Muscle layer of duodenum (tissue), 2 donors: ENCODE measurements around the gene FOXB2.

Experiments
- H3K27ac ChIP-seq: one replicate; pipeline ENCODE4 v1.7.0; 2013; ENCODE audit warnings: mild to moderate bottlenecking, low read length
- H3K27me3 ChIP-seq: one replicate; pipeline ENCODE4 v1.7.0; 2013; ENCODE audit warnings: low read depth, mild to moderate bottlenecking, control low read depth, low read length
- H3K36me3 ChIP-seq, 2 donors: one replicate each; pipeline ENCODE4 v1.7.0; 2013; ENCODE audit warnings: low read length in 2 of 2, control low read depth in 1 of 2, mild to moderate bottlenecking in 1 of 2; ENCODE audit not compliant: insufficient read depth in 2 of 2, control insufficient read depth in 1 of 2
- H3K4me1 ChIP-seq, 2 donors: one replicate each; pipeline ENCODE4 v1.7.0; 2013; ENCODE audit warnings: low read length in 2 of 2, mild to moderate bottlenecking in 2 of 2, control low read depth in 1 of 2, moderate library complexity in 1 of 2; ENCODE audit not compliant: insufficient read depth in 2 of 2, control insufficient read depth in 1 of 2
- H3K4me3 ChIP-seq, 2 donors: one replicate each; pipeline ENCODE4 v1.7.0; 2013; ENCODE audit warnings: low read length in 2 of 2, low read depth in 1 of 2, mild to moderate bottlenecking in 1 of 2
- H3K9me3 ChIP-seq, 2 donors: one replicate each; pipeline ENCODE4 v1.7.0; 2013; ENCODE audit warnings: low read length in 2 of 2, control low read depth in 1 of 2, mild to moderate bottlenecking in 1 of 2; ENCODE audit not compliant: control insufficient read depth in 1 of 2
- donor health status: healthy.

The FOXB2 gene

DNA sequence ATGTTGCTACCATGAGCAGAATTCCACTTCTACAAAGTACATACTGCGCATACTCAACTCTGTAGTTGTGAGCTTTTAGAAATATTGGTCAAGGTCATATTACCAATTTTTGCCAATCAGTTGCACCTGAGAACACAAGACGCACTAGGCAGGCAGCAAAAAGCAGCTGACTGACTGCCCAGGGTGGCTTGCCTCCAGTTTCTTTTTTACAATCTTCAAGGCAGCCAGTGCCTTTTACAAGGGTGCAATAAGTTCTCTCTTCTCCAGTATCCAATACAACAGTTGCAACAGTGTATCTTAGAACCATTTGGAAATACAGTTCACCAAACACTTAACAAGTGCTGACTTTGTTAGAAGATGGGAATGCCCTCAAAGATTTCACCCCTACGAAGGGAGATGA lies 16.1 kb upstream of the FOXB2 start:
- no peaks in the 10 kb centered on the region for H3K27me3 ChIP-seq
- no peaks in the 10 kb centered on the region for H3K4me1 ChIP-seq
- no peaks in the 10 kb centered on the region for H3K36me3 ChIP-seq
- H3K4me3 ChIP-seq = no peak overlapping the region
- H3K9me3 ChIP-seq = no peaks in the 10 kb centered on the region
- no peak overlapping the region for H3K27ac ChIP-seq

DNA sequence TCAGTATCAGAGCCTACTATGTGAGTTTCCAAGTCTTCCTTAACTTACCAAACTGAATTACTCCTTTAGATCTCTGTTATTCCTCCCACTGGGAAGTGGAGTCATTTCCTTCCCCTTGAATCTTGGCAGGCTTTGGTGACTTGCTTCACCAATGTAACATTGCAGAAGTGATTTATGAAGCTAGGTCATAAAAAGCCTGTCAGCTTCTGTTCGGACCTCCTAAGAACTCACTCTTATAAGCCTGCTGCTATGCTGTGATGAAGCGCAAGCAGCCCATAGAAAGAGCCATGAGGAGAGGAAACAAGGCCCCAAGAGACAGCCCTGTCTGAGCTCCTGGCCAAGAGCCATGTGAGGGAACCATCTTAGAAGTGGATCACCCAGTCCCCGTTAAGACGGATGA lies 14.2 kb upstream of the FOXB2 start:
- H3K27ac ChIP-seq = no peak overlapping the region
- no peaks in the 10 kb centered on the region for H3K9me3 ChIP-seq
- H3K27me3 ChIP-seq = peaks cover 2% of the 10 kb centered on the region
- H3K4me3 ChIP-seq = no peak overlapping the region
- H3K36me3 ChIP-seq = no peaks in the 10 kb centered on the region
- no peaks in the 10 kb centered on the region for H3K4me1 ChIP-seq

DNA sequence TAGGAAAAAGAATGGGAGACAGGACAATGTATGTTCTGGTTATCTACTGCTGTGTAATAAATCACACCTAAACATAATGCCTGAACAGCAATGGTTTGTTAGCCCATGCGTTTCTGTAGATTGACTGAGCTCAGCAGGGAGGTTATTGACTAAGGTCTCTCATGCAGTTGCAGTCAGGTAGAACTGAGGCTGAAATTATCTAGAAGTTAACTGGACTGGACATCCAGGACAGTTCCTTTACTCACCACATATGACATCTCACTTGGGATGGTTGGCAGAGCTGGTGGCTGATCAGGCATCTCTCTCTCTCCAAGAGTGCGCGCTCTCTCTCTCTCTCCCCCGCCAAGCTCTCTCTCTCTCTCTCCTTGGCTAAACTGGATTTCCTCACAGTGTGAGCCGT lies 8.9 kb upstream of the FOXB2 start:
- Histone ChIP-seq H3K27me3 (peaks cover 51% of the 10 kb centered on the region), H3K4me3 (no peak overlapping the region), H3K4me1 (peaks cover 0 to 23% of the 10 kb centered on the region in 2 donors), H3K36me3 (no peaks in the 10 kb centered on the region), H3K27ac (no peak overlapping the region), H3K9me3 (peaks cover 0 to 3% of the 10 kb centered on the region in 2 donors)

DNA sequence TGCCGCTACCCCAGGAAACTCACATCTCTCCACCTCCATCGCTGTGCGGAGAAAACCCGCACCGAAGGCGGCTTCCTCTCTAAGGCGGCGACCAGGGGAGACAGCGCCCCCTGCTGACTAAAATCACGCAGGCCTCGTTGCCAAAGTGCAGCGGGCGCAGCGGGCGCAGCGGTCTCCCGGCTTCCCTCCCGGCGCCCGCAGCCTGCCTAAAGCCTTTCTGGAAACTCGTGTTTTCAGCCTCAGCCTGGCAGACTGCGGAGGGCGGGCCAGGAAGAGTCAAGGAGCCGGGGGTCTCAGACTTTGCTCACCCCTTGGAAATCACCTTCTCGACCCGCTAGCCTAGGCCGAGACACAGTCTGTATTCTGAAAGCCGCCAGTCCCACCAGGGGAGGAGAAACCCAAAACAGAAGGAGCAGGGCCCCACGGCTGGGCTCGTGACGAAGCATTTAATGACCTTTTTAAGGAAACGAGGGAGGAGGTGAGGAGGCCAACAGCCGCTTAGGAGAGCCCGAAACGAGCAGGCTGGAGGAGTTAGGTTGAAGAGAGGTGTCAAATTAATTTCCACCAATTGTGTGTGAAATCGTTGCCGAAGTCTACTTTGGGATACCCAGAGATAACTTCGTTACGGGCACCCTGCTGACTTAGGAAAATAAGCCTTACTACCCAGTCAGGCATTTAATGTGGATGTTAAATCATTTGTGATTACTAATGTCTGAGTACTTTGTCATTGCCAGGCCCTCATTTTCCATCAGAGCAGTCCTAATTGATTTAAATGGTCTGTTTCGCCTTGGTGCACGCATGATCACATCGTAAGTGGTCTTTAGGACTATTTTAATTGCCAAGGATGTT lies 7.3 kb upstream of the FOXB2 start:
- Histone ChIP-seq H3K4me1 (peaks cover 0 to 40% of the 10 kb centered on the region in 2 donors), H3K9me3 (peaks cover 0 to 3% of the 10 kb centered on the region in 2 donors), H3K36me3 (no peaks in the 10 kb centered on the region), H3K27me3 (peaks cover 68% of the 10 kb centered on the region), H3K4me3 (peak overlapping the region in 1 of 2 donors; percentile 34), H3K27ac (no peak overlapping the region)

DNA sequence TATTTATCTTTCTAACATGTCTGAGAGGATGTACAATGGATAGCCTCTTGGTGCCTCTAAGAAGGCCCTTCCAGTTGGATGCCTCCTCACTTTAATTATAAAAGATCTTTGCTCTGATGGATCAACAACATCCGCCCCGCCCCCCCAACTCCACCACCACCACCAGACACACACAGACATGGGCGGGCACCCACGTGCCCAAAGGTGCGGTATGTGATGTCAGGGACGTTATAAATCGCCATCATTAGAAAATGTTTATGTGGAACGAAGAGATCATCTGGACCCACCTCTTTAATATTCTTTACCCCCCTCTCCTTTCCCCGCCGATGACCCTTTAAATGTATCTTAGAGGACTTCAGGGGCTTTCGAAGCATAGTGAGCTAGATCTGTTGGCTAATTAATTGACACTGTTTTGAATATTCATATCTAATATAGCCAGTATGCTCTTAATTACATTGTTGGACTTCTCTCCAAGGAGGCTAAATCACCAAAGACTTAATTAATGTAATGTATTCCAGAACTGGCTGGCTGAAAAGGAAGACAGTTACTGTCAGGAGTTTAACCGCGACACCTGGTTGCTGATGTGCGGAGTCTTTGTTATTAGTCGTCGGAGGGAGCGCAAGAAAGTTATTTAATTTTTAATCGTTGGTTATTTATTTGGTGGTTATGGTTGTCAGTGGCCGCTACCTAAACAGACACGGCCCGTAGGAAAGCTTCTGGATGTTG lies 6.1 kb upstream of the FOXB2 start:
- Histone ChIP-seq H3K27ac (no peak overlapping the region), H3K4me3 (no peak overlapping the region), H3K36me3 (no peaks in the 10 kb centered on the region), H3K4me1 (peaks cover 0 to 45% of the 10 kb centered on the region in 2 donors), H3K27me3 (peaks cover 79% of the 10 kb centered on the region), H3K9me3 (peaks cover 0 to 3% of the 10 kb centered on the region in 2 donors)

DNA sequence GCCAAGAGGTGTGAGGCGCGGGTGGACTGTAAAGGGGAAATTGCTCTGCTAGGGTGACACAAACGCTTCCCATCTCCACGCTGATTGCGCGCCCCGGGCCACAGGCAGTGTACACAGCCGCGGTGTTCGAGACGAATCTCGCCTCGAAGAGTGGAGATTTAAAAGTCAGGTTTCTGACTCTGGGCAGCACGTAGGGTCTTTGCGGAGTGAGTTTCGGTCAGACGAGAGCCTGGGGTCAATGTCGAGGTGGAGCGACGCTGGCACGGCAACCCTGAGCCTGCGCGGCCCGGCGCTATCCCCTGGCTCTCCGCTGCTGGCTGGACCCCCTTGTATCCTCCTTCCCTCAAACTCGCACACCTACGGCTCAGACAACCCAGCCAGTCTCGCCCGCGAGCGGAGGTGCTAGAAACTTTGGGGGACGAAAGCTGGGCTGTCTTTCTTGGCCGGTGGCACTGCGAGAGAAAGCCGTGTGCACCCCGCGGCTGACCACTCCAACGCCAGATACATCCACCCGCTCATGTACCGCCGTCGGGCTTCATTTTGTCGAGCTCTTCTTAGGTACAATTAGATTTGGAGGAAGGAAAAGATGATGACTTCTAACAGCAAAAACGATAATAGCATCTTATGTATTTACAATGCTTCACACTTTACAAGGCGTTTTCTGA lies 5.4 kb upstream of the FOXB2 start:
- H3K4me1 ChIP-seq = peaks cover 0 to 52% of the 10 kb centered on the region in 2 donors
- H3K27me3 ChIP-seq = peaks cover 84% of the 10 kb centered on the region
- no peaks in the 10 kb centered on the region for H3K36me3 ChIP-seq
- peaks cover 0 to 3% of the 10 kb centered on the region in 2 donors for H3K9me3 ChIP-seq
- H3K4me3 ChIP-seq = no peak overlapping the region
- no peak overlapping the region for H3K27ac ChIP-seq

DNA sequence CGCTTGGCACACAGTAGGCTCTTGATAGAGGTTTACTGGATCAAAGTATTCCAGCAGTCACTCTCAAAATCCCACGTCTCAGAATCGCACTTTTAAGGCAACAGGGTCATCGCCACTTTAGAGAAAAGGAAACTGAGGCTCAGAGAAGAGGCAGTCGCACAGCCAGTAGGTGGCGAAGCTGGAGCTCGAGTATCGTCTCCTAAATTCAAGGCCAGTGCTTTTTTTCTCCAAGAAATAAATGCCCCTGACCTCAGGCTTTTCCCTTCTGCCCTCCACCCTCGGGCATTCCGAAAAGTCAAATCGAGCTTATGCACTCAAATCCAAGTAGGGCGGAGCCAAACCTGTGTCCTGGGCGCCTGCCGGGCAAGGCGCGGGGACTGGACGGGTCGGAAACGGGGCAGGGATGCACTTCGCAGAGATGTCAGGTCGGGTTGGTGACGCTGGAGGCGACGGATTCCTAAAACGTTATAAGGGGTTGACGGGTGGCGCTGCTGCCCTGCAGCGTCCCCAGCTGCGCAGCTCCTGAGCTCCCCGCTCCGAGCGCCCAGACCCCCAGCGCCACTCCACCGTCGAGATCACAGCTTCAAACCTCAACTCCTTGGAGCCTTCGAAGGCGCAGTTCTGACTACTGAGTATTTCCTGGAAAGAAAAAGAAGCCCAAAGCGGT lies 4.7 kb upstream of the FOXB2 start:
- H3K4me1 ChIP-seq = peaks cover 0 to 59% of the 10 kb centered on the region in 2 donors
- H3K27ac ChIP-seq = no peak overlapping the region
- no peak overlapping the region for H3K4me3 ChIP-seq
- peaks cover 0 to 3% of the 10 kb centered on the region in 2 donors for H3K9me3 ChIP-seq
- H3K27me3 ChIP-seq = peaks cover 91% of the 10 kb centered on the region
- H3K36me3 ChIP-seq = no peaks in the 10 kb centered on the region

DNA sequence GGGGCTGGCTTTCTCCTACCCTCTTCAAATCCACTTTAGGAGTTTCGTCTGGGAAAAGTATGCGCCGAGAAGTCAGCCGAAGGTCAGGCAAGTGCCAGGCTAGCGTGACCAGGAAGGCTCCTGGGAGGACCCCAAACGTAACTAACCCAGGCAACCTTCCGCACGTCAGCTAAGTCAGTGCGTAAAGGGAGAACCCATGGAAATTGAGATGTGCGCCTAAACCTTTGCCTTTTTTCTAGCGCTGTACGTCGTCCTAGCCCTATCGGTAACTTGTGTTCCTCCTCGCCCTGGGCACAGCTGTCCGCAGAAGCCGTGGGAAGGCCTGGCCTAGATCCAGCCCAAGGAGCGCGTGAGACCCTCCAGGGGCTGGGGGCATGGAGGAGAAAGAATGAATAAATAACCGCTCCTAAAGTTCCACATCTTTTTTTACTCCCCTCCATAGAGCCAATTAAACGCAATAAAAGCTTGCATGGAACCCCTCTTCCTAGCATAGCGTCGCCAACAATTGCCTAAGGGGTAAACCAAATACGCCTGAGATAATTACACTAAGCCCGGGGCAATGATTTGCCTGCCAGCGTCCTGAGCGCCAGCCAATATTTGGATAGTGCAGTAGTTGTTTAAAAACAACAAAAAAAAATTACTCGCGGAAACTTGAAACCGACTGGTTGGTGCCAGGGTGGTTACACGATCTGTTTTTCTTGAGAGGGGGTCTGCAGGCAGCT lies 4.0 kb upstream of the FOXB2 start:
- H3K36me3 ChIP-seq = no peaks in the 10 kb centered on the region
- peaks cover 89% of the 10 kb centered on the region for H3K27me3 ChIP-seq
- H3K9me3 ChIP-seq = peaks cover 0 to 3% of the 10 kb centered on the region in 2 donors
- H3K4me3 ChIP-seq = peak overlapping the region in 1 of 2 donors; percentile 24
- peaks cover 0 to 62% of the 10 kb centered on the region in 2 donors for H3K4me1 ChIP-seq
- no peak overlapping the region for H3K27ac ChIP-seq

DNA sequence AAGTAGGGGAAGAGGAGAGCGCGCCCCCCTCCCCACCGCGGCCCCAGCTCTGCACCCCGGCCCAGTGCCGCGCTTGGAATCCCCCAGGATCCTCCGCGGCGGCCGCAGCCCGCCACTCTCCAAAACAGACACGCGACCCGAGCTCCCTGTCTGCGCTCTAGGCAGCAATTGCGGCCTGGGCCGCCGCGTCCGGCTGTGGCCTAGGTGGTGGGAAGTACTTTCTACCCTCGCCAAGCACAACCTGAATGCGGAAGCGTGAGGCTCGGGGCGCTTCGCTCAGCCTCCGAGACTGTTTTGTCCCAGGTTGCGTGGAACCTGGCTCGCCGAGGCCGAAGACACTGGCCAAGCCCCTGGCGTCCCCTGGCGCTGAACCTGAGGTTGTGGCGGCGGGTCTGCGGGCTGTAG lies 3.3 kb upstream of the FOXB2 start:
- Histone ChIP-seq H3K4me1 (peaks cover 0 to 68% of the 10 kb centered on the region in 2 donors), H3K27me3 (peaks cover 91% of the 10 kb centered on the region), H3K27ac (no peak overlapping the region), H3K4me3 (peak overlapping the region in 1 of 2 donors; percentile 24), H3K36me3 (no peaks in the 10 kb centered on the region), H3K9me3 (peaks cover 0 to 3% of the 10 kb centered on the region in 2 donors)
